T-cell (primary cell): ENCODE results near the gene INSC. TPM values are rescaled to one million over a fixed set of nuclear protein-coding genes. Genes with fewer than 3 reads are reported as not detected.

Source experiments
- ATAC-seq, 4 experiments: fragments of 200-7000 bp in 3 of 4; fragments of 150-1000 bp in 1 of 4; cut with Tn5 transposase; replicated peaks in 1 of 4; 1 replicate in 3 of 4; 2 replicates in 1 of 4; pipeline ENCODE4 v1.10.0; 2021; ENCODE audit warnings: moderate library complexity in 3 of 4, mild to moderate bottlenecking in 2 of 4, moderate number of reproducible peaks in 1 of 4
- CTCF ChIA-PET, 2 donors: fragments of 300-600 bp; sonication (Branson Sonifier 250); formaldehyde crosslinking; loops; one replicate each; lab custom pipeline; 2022; ENCODE audit warnings: antibody characterized with exemption in 2 of 2; lab: Charles Lee
- POLR2A ChIA-PET, 2 donors: fragments of 300-600 bp; sonication (Branson Sonifier 250); formaldehyde crosslinking; loops; one replicate each; lab custom pipeline; 2022; ENCODE audit warnings: antibody characterized with exemption in 2 of 2; lab: Charles Lee
- DNase-seq, 35 experiments: peaks; one replicate each; pipeline versions ENCODE4 v3.0.0 to v3.0.0-alpha.2; 2013 to 2023
- H3K27ac ChIP-seq: one replicate; pipeline ENCODE4 v1.5.1; 2013; ENCODE audit warnings: low read length
- H3K27me3 ChIP-seq, 2 experiments: replicated peaks in 1 of 2; 1 replicate in 1 of 2; 2 replicates in 1 of 2; pipeline versions ENCODE4 v1.6.1 to v1.7.0; 2013; ENCODE audit warnings: low read length in 1 of 2, mixed read lengths in 1 of 2; ENCODE audit not compliant: control insufficient read depth in 2 of 2, insufficient read depth in 2 of 2; ENCODE audit errors: extremely low read depth in 1 of 2
- H3K36me3 ChIP-seq, 2 donors: 1 replicate in 1 of 2; 2 replicates in 1 of 2; pipeline versions ENCODE4 v1.6.1 to v1.7.0; 2013; ENCODE audit warnings: low read length in 1 of 2; ENCODE audit not compliant: control insufficient read depth in 2 of 2, insufficient read depth in 1 of 2; ENCODE audit errors: extremely low read depth in 1 of 2
- H3K4me1 ChIP-seq, 2 experiments: 1 replicate in 1 of 2; 2 replicates in 1 of 2; pipeline versions ENCODE4 v1.6.1 to v1.7.0; 2013; ENCODE audit warnings: low read length in 2 of 2, mixed read lengths in 1 of 2; ENCODE audit not compliant: insufficient read depth in 2 of 2, control insufficient read depth in 1 of 2; ENCODE audit errors: extremely low read depth in 1 of 2
- H3K4me3 ChIP-seq, 2 donors: 1 replicate in 1 of 2; 2 replicates in 1 of 2; pipeline versions ENCODE4 v1.5.1 to v1.7.0; 2013; ENCODE audit warnings: mild to moderate bottlenecking in 2 of 2, low read length in 1 of 2, moderate library complexity in 1 of 2; ENCODE audit not compliant: control insufficient read depth in 1 of 2; ENCODE audit errors: extremely low read depth in 1 of 2
- H3K9me3 ChIP-seq: 2 replicates; pipeline ENCODE4 v1.7.0; 2013
- H3K27ac Mint-ChIP-seq, 2 donors: one replicate each; pipeline ENCODE4 v1.8.0; 2020 to 2021; ENCODE audit warnings: mild to moderate bottlenecking in 2 of 2, mixed read lengths in 2 of 2
- H3K27me3 Mint-ChIP-seq, 2 donors: one replicate each; pipeline ENCODE4 v1.8.0; 2021 to 2022; ENCODE audit warnings: mixed read lengths in 2 of 2
- H3K36me3 Mint-ChIP-seq: one replicate; pipeline ENCODE4 v1.8.0; 2021; ENCODE audit warnings: mixed read lengths
- H3K4me1 Mint-ChIP-seq, 3 donors: one replicate each; pipeline ENCODE4 v1.8.0; 2020 to 2022; ENCODE audit warnings: mixed read lengths in 3 of 3, mild to moderate bottlenecking in 1 of 3
- H3K4me3 Mint-ChIP-seq, 3 donors: one replicate each; pipeline ENCODE4 v1.8.0; 2020 to 2022; ENCODE audit warnings: mild to moderate bottlenecking in 3 of 3, mixed read lengths in 3 of 3, moderate library complexity in 3 of 3
- H3K9me3 Mint-ChIP-seq, 3 donors: one replicate each; pipeline ENCODE4 v1.8.0; 2020 to 2022; ENCODE audit warnings: mixed read lengths in 3 of 3
- whole genome bisulfite sequencing: methylation state at CpG from one replicate; pipeline ENCODE4 v1.1.5; 2013; ENCODE audit warnings: missing lambda C conversion rate; ENCODE audit not compliant: insufficient coverage; 5-methylcytosine and 5-hydroxymethylcytosine counted together
- total RNA-seq, 35 experiments: library from RNA in 6 of 35; stranded (reverse) in 6 of 35; fragments of 120-200 nt in 1 of 35; gene quantifications; one replicate each; pipeline versions ENCODE4 v1.2.1 to v1.2.4 and lab custom pipeline; 2013 to 2026

INSC gene
- total RNA-seq, 5 donors from 2014 or later (not counting 1 experiment from before 2014, with no cell fraction given): 0.44 to 0.53 TPM; not detected in 3

DNA sequence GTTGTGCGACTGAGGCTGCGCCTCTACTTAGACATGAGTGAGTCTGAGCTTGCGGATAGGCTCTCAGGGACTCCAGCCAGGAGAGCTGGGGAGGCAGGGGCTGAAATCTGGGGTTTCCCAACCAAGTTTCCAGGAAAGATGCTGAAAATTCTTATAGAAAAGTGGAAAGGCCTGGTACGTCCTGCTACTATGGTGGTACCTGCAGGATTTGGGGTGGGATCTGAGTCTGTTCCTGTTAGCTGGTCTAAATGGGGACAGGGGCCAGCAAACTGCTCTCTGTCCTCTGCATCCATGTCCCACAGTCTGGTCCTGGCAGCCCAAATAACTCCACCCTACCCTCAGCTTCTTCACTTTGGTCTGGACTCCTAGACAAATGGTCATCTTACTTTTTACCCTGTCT is 86.9 kb downstream of the INSC start:
- Histone ChIP-seq H3K4me3 (no peak overlapping the region), H3K4me1 (no peaks in the 10 kb centered on the region), H3K27ac (no peak overlapping the region), H3K9me3 (no peaks in the 10 kb centered on the region), H3K36me3 (no peaks in the 10 kb centered on the region), H3K27me3 (peaks cover 0 to 16% of the 10 kb centered on the region in 2 experiments)
- ChIA-PET CTCF (interaction anchor here in 1 of 2 donors (0.9 to 1.4 kb wide), 2 partner anchors 11 to 101 kb away, joined by 3 to 5 read pairs; no protein-coding TSS in a partner anchor), POLR2A (no interaction called here)
- H3K4me3 Mint-ChIP-seq: no peak overlapping the region
- ATAC-seq (no peak), DNase-seq (no peak)
- WGBS: 92% methylated on average over 2 of the region's 4 CpGs
- H3K36me3 Mint-ChIP-seq: no peaks in the 10 kb centered on the region
- H3K4me1 Mint-ChIP-seq: no peaks in the 10 kb centered on the region
- H3K9me3 Mint-ChIP-seq: no peaks in the 10 kb centered on the region
- peaks cover 5 to 16% of the 10 kb centered on the region in 2 donors for H3K27me3 Mint-ChIP-seq
- no peak overlapping the region for H3K27ac Mint-ChIP-seq

DNA sequence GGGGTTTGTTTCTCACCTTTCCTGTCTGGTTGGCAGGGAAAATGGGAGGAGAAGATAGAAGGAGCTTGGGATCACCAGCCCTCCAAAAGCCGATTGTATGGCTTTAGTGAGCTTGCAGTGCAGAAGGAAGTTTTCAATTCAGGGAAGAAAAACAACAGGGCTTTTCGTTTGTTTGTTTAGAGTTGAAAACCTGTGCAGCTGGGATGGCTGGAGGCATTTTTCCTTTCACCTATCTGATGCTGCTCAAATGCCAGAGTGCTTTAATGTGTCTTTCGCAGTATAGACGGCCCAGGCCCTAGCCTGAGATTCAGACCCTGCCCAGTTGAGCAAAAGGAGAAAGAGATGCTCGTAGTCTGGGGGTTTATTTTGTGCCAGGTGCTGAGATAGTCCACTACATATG is 87.9 kb downstream of the INSC start:
- Mint-ChIP-seq H3K27ac (no peak overlapping the region), H3K36me3 (no peaks in the 10 kb centered on the region), H3K4me3 (no peak overlapping the region), H3K27me3 (peaks cover 8 to 19% of the 10 kb centered on the region in 2 donors), H3K9me3 (no peaks in the 10 kb centered on the region), H3K4me1 (no peaks in the 10 kb centered on the region)
- H3K4me1 ChIP-seq: no peaks in the 10 kb centered on the region
- no peak overlapping the region for H3K27ac ChIP-seq
- peaks cover 0 to 16% of the 10 kb centered on the region in 2 experiments for H3K27me3 ChIP-seq
- POLR2A ChIA-PET: no interaction called here
- no peak for ATAC-seq
- H3K36me3 ChIP-seq: no peaks in the 10 kb centered on the region
- no peak overlapping the region for H3K4me3 ChIP-seq
- no peaks in the 10 kb centered on the region for H3K9me3 ChIP-seq
- 60% methylated on average over 1 of the region's 5 CpGs for WGBS
- CTCF ChIA-PET: interaction anchor here (0.5 to 1.4 kb wide), 2 partner anchors 20 to 102 kb away, joined by 4 to 5 read pairs; no protein-coding TSS in a partner anchor
- DNase-seq: no peak

DNA sequence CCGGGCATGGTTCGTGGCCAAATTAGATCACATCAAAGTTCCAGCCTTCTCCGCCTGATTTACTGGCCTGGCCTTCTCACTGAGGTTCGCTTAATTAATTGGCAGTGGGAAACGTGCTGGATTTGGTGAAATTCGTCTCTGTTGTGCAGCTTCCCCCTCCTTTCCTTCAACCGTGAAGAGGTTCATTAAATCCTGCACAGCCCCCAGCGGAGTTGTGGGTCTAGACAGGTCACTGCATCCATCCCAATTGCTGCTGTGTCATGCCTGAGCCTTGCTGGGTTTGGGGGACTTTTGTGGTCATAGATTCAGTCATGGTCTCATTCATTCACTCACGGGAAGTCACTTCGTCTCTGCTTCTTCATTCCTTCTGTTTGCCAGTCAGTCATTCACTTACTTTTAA is 90.0 kb downstream of the INSC start:
- H3K9me3 Mint-ChIP-seq: no peaks in the 10 kb centered on the region
- H3K27me3 ChIP-seq: peaks cover 0 to 27% of the 10 kb centered on the region in 2 experiments
- H3K36me3 ChIP-seq: no peaks in the 10 kb centered on the region
- no peak overlapping the region for H3K4me3 Mint-ChIP-seq
- H3K9me3 ChIP-seq: no peaks in the 10 kb centered on the region
- H3K27ac Mint-ChIP-seq: no peak overlapping the region
- DNase-seq (no peak), ATAC-seq (no peak)
- peaks cover 0 to 4% of the 10 kb centered on the region in 2 experiments for H3K4me1 ChIP-seq
- H3K27ac ChIP-seq: no peak overlapping the region
- H3K27me3 Mint-ChIP-seq: peaks cover 8 to 11% of the 10 kb centered on the region in 2 donors
- no peak overlapping the region for H3K4me3 ChIP-seq
- no peaks in the 10 kb centered on the region for H3K36me3 Mint-ChIP-seq
- POLR2A ChIA-PET: no interaction called here
- WGBS: 53% methylated on average over 4 of the region's 10 CpGs
- CTCF ChIA-PET: interaction anchor here in 1 of 2 donors (0.9 kb wide), 1 partner anchor 91 kb away, joined by 4 read pairs; no protein-coding TSS in a partner anchor
- no peaks in the 10 kb centered on the region for H3K4me1 Mint-ChIP-seq

GRCh38 chr11:15206791-15207190 is 92.1 kb downstream of the INSC start:
- WGBS: 67% methylated on average over 1 of the region's 2 CpGs
- H3K9me3 Mint-ChIP-seq: no peaks in the 10 kb centered on the region
- ATAC-seq (no peak), DNase-seq (no peak)
- no peaks in the 10 kb centered on the region for H3K36me3 ChIP-seq
- no peaks in the 10 kb centered on the region for H3K4me1 Mint-ChIP-seq
- no peak overlapping the region for H3K27ac ChIP-seq
- no peaks in the 10 kb centered on the region for H3K36me3 Mint-ChIP-seq
- H3K9me3 ChIP-seq: no peaks in the 10 kb centered on the region
- no peak overlapping the region for H3K4me3 ChIP-seq
- ChIA-PET POLR2A (no interaction called here), CTCF (interaction anchor here (1.1 to 2.1 kb wide), 4 partner anchors 106 to 299 kb away, joined by 3 to 15 read pairs (median 6); no protein-coding TSS in a partner anchor)
- peaks cover 8 to 13% of the 10 kb centered on the region in 2 donors for H3K27me3 Mint-ChIP-seq
- no peak overlapping the region for H3K27ac Mint-ChIP-seq
- peaks cover 0 to 4% of the 10 kb centered on the region in 2 experiments for H3K4me1 ChIP-seq
- H3K4me3 Mint-ChIP-seq: no peak overlapping the region
- peaks cover 0 to 19% of the 10 kb centered on the region in 2 experiments for H3K27me3 ChIP-seq

GRCh38 chr11:15208378-15209222 is 93.9 kb downstream of the INSC start:
- Mint-ChIP-seq H3K36me3 (no peaks in the 10 kb centered on the region), H3K9me3 (no peaks in the 10 kb centered on the region), H3K4me1 (no peaks in the 10 kb centered on the region), H3K4me3 (no peak overlapping the region), H3K27me3 (peaks cover 8 to 11% of the 10 kb centered on the region in 2 donors), H3K27ac (no peak overlapping the region)
- H3K4me1 ChIP-seq: peaks cover 0 to 4% of the 10 kb centered on the region in 2 experiments
- H3K27me3 ChIP-seq: peaks cover 0 to 19% of the 10 kb centered on the region in 2 experiments
- no peaks in the 10 kb centered on the region for H3K36me3 ChIP-seq
- ATAC-seq (peak; percentile 77 to 83 (median 79)), DNase-seq (peak; percentile 19 to 79 (median 62))
- 7% methylated on average over 7 of the region's 10 CpGs for WGBS
- no peaks in the 10 kb centered on the region for H3K9me3 ChIP-seq
- CTCF ChIA-PET: interaction anchor here (0.9 to 2.1 kb wide), 4 partner anchors 11 to 301 kb away, joined by 3 to 15 read pairs (median 6); no protein-coding TSS in a partner anchor
- POLR2A ChIA-PET: interaction anchor here in 1 of 2 donors (0.5 kb wide), 1 partner anchor 107 kb away, joined by 7 read pairs; no protein-coding TSS in a partner anchor
- H3K27ac ChIP-seq: no peak overlapping the region
- no peak overlapping the region for H3K4me3 ChIP-seq

- no CpG with 5 or more reads among the region's 4 CpGs for WGBS
- Histone ChIP-seq H3K9me3 (no peaks in the 10 kb centered on the region), H3K4me3 (no peak overlapping the region), H3K4me1 (peaks cover 0 to 4% of the 10 kb centered on the region in 2 experiments), H3K36me3 (no peaks in the 10 kb centered on the region), H3K27me3 (peaks cover 0 to 11% of the 10 kb centered on the region in 2 experiments), H3K27ac (no peak overlapping the region)
- DNase-seq (no peak), ATAC-seq (no peak)
- Mint-ChIP-seq H3K27me3 (peaks cover 0 to 5% of the 10 kb centered on the region in 2 donors), H3K9me3 (no peaks in the 10 kb centered on the region), H3K36me3 (no peaks in the 10 kb centered on the region), H3K27ac (no peak overlapping the region), H3K4me3 (no peak overlapping the region), H3K4me1 (no peaks in the 10 kb centered on the region)
- ChIA-PET POLR2A (no interaction called here), CTCF (no interaction called here)
Measured at GRCh38 chr11:15212876-15213275, 98.2 kb downstream of the INSC start.
